HG03575 (cell line): Measurements from ENCODE around the gene ITGA11.

Source experiments
- ATAC-seq: cut with Tn5 transposase; IDR thresholded peaks from one replicate; pipeline ENCODE4 v1.9.1; 2021; ENCODE audit not compliant: unreplicated experiment, insufficient number of reproducible peaks, low FRiP score; ENCODE audit errors: extremely low read depth

Gene ITGA11

DNA sequence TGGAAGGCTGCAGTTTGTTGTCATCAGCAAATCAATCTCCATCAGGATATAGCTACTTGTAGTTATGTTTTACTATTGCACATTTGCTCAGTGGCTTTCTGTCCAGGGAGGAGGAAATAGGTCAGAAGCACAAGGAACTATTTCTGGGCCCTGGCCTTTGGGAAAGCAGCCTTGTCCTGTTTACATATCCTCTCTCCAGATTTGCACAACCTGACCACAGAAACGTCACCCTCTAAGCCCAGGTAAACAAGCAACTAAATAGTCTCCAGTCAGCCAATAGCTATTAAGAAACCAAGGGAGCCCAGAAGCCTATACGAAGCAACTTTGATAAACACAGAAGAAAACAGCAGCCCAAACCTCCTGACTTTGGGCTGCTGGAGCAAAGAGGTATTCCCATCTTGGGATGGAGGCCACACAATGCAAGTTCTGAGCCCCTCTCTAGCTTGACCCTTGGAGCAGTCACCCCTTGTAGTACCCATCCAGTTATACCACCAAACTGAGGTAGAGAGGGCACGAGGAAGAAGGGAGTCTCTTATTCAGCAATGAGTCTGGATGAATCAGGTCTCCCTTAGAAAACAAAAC lies 156.7 kb downstream of the ITGA11 start:
- ATAC-seq, result no peak

DNA sequence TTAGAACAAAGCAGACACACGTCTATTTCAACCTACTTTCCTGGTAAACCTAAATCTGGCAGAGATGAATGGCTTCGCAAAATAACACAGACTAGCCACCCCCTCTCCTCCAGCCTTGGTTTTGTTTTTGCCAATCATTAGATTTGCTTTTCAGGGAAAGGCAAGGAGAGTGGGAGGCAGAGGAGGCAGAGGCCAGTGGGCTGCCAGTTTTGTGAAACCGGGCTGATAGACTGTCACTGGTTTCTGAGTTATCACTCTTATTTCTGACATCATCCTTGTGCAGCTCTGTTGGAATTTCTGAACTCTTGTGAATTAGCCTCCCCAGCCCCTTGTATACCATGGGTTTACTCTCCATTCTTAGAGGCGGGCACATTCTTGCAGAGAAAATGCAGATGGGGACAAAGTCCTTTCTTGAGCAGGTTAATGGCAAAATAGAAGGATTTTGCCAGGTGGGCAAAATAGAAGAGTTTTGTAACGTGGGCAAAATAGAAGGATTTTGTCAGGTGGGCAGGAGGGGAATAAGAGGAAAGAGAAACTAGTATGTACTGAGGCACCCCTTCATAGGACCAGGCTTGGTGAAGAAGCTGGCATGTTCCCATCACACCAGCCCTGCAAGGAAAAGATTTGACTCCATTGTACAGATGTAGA lies 157.6 kb downstream of the ITGA11 start:
- no peak for ATAC-seq

DNA sequence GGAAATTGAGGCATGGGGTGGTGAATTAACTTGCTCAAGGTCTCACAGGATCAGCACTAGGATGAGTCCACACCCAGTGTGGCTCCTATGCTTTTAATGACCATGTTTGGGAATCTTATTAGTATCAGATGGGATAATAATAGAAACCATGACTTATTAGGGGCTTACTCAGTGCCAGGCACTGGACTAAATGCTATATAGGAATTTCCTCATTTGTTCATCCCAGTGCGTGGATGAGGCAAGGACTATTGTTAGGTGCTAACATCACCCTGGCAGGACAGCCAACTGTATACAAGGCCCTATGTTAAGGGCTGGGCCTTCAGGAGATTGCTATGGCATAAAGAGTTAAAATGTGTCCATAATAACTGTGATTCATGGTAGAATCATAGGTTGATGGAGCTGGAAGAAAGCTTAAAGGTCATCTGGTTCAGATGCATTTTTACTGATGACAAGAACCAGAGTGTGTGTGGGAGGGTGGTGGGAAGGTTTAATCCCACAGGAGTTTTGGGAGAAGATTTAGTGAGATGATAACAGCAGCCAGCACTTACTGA lies 159.2 kb downstream of the ITGA11 start:
- no peak for ATAC-seq

DNA sequence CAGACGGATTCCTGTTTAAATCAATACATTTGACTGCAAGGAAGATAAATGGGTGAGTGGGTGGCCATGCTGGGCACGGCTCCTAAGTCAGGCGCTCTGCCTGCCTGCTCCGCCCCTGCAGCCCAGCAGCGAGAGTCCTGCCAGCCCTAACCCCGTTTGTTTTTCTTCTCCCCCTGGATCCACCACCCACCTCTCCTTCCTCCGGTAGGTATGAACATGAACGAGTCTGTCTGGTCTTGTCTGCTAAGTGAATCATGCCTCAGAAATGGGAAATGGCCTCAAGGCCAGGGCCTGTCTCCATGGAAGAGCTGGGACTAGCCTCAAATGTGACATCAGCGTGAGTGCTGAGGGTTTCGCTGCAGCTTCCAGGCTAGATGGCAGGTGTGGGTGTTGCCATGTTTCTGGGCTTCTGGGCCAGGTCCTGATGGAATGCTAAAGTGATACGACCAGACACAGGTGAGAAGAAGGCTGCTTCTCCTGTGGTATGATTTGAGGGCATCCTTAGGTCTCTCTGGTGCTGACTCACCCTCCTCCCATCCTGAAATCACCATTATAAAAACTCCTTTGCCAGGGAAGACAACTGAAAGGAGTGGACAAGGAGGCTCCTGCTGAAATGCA lies 160.0 kb downstream of the ITGA11 start:
- ATAC-seq, result no peak

DNA sequence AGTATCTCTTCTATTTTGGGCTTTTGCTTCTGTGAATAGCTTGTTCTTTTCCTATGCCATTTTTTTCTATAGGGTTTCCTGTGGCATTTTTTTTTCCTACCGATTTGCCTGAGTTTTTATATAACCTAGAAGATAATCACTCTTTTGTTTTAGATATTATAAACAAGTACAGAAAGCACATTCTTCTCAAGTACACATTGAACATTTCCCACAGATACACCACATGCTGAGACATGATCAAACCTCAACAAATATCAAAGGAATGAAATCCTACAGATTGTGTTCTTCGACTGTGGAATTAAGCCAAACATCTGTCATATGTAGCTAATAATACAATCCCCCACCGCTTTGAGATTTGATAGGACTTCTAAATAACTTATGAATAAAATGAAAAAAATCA lies 163.6 kb downstream of the ITGA11 start:
- no peak for ATAC-seq

DNA sequence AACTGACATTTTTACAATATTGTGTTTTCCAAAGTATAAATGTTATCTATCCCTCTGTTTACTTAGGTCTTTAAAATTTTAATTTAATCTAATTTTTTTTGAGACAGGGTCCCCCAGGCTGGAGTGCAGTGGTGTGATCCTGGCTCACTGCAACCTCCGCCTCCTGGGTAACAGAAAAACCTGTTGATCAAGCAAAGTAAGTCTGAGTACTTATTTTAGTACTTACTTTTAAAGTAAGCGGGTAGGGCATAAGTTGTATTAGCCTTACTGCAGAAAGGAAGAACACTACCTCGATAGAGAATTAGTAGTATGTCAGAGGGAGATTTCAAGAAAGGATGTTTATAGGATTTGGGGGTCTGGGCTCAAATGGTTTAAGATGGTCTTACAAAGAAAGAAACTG lies 166.3 kb downstream of the ITGA11 start:
- no peak for ATAC-seq

DNA sequence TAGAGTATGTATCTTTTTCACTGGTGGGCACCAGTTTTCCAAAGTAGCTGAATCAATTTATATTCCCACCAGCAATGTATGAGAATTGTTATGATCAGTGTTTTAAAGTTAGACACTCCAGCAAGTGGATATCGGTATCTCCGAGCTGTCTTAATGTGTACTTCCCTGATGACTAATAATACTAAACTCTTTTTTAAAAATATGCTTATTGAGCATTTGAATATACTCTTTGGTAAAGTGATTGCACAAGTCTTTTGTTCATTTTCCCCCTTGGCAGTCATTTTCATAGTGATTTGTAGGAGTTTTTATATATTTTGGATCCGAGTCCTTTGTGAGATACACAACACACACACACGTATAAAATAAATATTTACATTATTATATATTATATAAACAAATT lies 166.9 kb downstream of the ITGA11 start:
- ATAC-seq, result no peak

DNA sequence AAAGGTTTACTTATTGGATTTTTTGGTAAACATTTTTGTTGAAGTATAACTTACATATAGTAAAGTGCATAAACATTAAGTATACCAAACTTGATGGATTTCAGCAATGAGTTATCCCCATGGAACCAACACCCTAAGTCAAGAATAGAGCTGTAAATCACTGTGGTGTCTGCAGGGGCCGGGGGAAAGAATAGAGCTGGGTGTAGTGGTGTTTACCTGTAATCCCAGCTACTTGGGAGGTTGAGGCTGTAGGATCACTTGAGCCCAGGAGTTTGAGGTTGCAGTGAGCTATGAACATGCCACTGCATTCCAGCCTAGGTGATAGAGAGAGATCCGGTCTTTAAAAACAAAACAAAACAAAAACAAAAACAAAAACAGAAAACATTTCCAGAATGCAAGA lies 167.7 kb downstream of the ITGA11 start:
- no peak for ATAC-seq

DNA sequence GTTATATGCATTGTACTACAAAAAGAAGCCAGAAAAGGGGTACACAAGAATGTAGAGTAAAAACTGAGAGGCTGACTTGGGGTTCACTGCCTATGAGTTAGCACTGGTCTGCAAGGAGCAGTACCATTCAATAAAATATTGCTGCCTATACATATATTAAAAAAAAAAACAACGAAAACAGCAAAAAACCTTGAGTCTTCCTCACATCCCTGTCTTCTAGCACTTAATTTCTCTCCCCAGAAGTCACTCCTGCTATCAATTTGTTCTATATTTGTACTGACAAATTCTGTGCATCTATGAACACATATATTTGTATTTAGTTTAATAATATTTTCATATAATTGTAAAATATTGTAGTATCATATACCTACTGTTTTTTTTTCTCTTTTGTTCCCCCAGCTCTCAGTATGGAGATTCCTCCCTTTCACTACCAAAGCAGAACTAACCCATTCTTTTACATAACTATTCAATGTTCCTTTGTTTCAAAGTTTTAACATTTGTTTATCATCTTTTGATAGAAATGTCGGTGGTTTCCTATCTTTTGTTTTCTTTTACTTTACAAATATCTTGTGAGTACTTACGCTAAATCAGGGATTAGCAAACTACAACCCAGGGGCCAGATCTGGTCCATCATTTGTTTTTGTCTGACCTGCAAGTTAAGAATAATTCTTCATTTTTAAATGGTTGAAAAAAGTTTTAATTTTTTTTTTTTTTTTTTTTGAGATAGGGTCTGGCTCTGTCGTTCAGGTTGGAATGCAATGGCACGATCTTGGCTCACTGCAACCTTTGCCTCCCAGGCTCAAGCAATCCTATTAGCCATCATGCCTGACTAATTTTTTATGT lies 169.2 kb downstream of the ITGA11 start:
- ATAC-seq, result no peak

DNA sequence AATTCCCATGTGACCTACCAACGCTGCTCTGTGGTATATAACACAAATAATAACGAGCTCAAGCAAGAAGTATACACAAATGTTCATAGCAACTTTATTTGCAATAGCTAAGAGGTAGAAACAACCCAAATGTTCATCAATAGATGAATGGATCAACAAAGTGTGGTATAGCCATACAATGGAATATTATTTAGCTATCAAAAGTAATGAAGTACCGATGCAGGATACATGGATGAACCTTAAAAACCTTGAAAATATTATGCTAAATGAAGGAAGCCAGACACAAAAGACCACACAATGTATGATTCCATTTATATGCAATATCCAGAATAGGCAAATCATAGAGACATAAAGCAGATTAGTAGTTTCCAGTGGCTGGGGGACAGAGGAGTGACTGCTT lies 170.0 kb downstream of the ITGA11 start:
- no peak for ATAC-seq

DNA sequence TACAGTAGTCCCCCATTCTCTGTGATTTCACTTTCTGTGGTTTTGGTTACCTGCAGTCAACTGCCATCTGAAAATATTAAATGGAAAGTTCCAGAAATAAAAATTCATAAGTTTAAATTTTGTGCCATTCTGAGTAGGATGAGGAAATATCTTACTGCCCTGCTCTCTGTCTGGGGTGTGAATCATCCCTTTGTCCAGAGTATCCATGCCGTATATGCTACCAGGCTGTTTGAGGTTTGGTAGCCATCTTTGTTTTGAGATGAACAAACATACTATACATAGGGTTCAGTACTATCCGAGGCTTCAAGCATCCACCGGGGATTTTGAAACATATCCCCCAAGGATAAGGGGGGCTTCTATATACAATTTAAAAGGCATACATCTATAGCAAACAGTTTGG lies 170.7 kb downstream of the ITGA11 start:
- no peak for ATAC-seq

DNA sequence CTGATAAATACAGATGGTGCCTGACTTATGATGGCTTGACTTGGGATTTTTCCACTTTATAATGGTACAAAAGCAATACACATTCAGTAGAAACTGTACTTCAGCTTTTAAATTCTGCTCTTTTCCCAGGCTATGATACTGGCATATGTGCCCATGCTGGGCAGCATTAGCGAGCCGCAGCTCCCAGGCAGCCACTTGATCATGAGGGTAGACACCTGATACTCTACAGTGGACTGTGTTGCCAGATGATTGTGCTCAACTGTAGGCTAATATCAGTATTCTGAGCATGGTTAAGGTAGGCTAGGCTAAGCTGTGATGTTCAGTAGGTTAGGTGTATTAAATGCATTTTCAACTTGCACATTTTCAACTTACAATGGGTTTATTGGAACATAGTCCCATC lies 172.1 kb downstream of the ITGA11 start:
- no peak for ATAC-seq

DNA sequence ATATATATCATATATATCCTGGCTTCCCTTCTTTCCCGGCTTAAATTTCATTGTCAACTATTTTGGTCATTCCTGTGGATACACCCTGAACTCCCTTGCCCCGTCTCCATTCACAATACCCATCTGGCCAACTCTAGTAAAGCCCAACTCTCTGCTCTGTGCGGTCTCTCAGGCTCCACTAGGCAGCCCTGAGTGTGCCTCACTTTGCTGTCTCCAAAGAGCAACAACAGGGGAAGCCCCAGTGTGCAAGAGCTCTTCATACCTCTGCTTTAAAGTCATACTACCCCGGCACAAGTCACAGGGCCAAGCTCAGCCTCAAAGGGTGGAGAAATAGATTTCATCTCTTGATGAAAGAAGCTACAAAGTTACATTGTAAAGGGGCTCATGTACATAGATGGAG lies 173.3 kb downstream of the ITGA11 start:
- ATAC-seq, result no peak

DNA sequence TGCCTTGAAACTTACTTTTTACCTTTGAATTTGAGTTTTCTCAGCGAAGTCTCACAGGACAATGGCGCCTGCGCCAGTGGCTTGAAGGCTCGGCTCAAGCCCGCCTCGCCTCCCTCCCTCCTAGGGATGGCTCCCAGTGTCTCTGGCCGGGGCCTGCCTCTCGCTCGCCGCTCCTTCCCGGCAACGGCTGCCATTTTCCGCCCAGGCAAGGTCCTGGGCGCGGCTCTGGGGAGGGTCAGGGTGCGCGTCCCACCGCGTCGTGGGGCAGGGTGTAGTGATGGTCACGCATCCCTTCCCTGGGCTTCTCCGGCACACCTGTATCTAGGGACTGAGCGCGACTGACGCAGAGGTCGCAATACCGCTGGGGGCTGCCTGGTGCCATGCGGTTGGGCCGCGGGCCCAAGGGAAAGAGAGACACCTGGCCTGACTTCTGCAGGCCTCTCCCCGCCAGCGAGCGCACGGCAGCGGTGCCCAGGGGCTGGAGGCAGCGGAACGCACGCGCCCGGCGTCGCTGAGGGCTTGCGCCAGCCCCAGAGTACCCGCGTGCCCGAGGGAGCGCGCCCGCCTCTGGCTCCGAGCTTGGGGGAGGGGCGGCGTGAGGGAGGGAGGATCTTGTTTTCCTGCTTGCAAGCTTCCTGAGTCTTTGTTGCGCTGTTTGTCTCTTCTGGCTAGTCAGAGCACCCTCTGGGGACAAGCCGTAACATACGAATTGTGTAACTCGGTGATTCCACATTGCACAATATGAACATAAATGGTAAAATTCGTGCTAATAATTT lies 175.1 kb downstream of the ITGA11 start:
- no peak for ATAC-seq

DNA sequence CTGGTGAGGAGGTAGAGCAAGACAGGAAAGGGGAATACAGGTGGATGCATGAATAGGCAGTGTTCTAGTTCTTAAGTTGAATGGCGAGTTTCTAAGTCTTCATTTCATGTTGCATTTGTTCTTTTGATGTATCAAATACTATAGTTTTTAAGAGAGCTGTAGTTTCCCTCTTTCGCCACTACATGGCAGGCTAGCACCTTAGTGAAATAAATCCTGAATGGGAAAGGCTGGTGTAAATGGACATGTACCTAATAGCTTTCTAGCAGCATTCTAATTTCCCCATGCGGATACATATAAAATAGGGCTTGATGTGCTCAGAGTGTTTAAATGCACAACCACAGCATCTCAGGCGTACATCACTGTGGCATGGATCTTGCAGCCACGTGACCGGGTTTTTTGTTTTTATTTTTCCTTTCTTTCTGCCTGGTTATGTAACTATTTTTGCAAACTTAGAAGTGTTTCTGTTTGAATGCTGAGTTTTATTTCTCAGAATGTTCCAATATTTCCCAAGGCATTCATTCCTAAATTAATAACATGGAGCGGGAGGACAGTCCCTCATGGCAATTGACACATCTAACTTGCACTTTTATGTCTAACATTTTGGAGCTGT lies 178.9 kb downstream of the ITGA11 start:
- ATAC-seq, result no peak

DNA sequence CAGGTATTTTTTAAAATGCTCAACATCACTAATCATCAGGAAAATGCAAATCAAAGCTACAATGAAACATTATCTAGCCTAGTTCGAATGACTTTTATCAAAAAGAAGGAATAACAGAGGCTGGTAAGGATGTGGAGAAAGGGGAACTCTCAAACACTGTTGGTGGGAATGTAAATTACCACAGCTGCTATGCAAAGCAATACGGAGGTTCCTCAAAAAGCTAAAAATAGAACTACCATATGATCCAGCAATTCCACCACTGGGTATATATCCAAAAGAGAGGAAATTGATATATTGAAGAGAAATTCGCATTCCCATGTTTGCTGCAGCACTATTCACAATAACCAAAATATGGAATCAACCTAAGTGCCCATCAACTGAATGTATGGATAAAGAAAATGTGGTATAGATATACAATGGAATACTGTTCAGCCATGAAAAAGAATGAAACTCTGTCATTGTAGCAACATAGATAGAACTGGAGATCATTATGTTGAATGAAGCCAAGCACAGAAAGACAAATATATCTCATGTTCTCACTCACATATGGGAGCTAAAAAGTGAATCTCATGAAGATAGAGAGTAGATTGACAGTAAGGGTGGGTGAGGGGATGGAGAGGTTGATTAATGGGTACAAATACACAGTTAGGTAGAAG lies 182.8 kb downstream of the ITGA11 start:
- ATAC-seq, result no peak
